NCI-H524 treated with DMSO at 0.1 percent for 48 hours (cell line): ENCODE measurements around the gene MLLT3.
A peak's percentile ranks its signal among the peaks of the same experiment; 100 is the strongest.

Source experiments
- DNase-seq: peaks from one replicate; lab custom pipeline; 2025; lab: John Stamatoyannopoulos, UW

The MLLT3 gene

DNA sequence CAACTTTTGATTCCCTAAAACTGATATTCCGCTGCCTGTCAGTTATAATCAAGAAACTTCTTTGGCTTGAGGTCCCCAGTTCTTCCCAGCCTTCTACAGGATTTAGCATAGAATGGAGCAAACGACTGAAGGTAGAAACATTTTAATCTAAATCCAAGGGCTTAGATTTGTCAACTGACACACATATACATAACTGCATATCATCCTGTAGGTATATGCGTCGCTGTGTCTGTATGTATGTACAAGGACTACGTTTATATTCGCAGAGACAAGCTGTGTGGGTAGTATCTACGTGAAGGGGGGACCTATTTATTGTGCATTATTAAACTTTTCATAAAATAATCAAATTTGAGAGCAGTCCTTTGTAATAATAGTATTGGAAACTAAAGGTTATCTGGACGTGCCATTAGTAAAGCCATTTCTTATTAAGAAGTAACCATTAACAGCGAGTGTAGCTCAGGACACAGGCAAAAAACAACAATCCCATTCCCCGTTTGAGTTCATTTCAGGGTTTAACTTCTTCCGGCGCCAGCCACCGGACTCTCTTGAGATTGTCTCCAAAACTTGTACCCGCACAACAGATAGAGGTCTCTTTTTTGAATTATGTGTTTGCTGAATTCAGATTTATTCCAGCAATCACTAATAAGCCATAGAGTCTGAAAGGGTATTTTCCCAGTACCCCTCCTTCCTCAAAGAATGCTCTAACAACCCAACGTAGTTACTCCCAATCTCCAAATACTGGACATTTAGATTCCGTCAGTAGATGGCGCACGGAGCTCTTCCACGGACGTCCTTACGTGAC is 2.1 kb upstream of the MLLT3 start:
- no peak for DNase-seq

DNA sequence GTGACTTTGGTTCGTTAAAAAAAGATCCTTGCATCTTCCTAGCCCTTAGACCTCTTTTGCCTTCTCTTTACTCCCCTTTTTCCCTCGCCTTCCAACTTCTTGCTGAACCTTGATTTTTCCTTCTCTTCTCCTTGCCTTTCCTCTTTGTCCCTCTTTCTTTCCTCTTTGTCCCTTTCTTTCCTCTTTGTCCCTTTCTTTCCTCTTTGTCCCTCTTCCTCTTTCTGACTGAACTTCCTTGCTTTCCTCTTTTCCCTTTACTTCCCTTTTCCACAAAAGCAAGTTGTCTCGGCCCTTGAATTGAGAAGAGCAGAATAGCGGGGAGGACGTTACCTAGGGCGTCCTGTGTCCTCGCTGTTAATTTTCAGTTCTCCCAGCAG is 1.4 kb upstream of the MLLT3 start:
- DNase-seq, result no peak

DNA sequence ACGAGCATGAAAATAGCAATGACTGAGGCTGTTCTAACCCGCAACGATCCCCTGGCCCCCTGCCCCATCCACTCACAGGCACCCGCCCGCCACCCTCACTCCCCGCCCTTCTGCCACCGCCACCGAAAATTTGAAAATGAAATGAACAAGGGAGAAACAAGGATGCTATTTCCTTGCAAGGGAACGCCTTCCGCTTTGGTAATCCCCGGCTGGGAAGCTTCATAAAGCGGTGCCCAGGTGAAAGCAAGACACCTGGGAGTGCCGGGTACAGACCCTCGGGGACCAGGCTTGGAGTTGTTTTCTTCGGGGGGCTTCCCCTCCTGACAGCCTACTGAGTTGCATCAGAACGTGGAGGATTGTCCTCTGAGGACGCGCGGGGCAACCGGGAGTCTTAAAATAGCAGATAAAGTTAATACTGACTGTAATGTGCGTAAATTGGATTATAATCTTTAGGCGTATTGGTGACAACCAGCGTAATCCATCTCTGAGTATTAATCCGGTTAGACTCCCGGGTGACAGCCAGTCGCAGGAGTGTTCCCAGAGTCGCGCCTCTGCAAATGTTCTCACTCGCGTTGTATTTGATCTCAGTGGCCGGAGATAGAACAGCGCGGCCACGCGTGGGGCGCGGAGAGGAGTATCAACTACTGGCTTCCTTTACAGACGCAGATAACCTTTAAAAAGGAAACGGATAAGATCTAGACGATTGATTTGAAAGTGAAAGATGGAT is 885 bp upstream of the MLLT3 start:
- peak; percentile 36 for DNase-seq

DNA sequence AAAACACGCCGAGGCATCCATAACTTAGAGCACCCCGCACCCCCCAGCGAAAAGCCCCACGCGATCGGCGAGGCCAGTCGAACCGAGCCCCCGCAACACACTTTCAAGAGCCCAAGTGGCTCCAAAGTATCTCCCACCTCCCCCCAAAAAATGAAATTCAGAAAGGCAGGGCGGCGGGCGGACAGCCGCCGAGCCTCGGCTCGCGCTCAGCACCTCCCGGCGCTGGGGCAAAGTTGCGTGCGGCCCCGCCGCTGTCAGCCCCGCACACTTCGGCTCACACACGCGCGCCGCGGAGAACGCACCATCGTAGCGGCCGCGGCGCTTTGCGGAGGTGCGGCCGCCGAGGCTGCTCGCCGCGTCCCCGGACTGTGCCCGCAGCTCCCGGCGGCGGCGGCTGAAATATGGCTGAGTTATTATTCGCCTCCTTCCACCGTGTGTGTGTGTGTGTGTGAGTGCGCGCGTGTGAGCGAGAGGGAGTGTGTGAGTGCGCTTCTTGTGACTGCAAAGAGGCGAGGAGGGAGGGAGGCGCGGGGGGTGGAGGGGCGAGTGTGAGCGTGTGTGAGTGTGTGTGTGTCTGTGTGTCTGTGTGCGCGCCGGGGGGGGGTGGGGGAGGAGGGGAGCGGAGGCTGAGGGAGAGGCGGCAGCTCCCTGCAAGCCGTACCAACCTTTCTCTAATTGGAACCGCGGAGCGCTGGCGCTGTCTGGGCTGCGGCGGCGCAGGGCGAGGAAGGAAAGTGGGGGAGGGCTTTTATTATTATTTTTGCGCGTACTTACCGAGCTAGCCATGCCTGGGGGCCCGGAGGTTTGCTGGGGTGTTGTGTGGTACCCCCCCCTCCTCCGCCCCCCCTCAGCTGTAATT is 599 bp downstream of the MLLT3 start:
- DNase-seq, result no peak

DNA sequence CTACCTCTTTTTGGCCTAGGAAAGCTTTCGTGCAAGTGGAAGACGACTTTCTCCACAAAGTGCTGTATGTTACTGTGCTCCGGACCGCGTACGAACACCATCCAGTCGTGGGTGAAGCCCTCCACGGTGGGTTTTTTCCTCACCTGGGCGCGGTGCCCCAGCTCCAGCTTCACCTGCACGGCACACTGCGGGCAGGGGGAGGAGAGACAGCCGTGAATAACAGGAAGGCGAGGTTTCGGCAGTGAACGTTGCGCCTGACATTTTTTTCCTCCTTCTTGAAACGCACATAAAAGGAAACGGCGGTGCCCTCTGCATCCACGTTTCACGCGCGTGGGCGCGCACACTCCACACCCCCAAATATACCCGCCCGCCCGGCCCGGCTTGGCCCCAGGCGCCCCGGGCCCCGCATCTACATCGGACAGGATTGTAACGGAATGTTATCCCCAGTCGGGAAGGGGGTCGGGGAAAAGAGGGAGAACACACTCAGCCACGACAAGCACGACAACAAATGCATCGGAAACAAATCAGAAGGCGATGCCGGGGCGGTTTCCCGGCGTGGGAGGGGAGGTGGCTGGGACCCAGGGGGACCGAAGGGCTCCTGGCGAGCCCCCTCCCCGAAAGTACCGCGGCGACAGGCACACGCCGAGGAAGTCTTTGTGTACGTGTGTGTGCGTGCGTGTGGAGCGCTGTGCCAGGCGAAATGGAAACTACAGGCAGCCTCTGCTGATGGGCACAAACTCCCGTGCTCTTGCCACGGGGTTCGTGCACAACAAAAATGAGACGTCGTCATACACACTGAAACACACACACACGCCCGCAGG is 1.4 kb downstream of the MLLT3 start:
- DNase-seq, result no peak

DNA sequence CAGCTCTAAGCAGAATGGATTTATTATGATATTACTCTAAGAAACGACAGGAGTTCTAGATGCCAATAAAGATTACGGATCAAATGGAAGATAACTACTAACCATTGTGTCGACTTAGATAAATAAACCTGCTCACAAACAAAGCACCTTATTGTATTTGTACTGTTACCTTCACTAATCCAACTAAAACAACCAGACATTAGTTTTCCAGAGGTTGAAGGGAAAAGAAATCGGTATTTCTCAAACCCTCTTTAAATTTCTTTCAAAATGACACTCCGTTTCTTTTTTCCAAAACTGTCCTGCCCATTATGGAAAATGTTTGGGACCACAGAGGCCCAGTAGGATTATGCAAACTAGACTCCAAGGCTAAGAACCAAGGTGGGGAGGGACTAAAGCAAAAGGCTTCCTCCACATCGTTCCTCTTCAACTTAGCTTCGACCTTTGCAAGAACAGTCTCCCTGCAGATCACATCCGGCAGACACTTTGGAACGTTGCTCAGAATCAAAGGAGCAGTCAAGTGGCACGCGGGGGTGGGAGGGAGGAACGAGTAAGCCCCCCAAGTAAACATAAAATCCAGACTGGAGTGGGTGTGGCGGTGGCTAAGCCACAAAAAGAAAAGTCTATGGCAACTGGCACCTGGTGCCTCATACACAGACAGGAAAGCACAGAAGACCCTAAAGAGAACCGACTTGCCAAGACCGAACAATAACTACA is 2.7 kb downstream of the MLLT3 start:
- no peak for DNase-seq

DNA sequence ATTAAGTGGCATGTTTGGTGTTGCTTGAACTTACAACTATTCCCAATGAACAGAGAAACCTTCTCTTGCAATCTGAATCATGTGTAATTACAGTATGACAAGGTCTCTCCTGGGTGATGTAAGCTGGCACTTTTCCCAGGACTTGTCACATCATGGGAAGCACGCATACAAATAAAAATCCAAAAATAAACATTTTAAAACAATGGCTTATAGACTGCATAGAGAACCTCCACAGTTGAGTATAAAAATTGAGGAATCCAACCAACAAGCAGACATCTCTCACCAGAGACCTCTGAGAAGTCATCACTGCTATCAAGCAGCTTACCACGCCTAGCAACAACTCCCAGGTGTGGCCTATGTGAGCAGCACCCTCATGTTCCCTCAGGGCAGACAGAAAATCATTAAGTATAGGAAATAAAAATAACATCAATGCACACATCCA is 3.9 kb downstream of the MLLT3 start:
- no peak for DNase-seq

DNA sequence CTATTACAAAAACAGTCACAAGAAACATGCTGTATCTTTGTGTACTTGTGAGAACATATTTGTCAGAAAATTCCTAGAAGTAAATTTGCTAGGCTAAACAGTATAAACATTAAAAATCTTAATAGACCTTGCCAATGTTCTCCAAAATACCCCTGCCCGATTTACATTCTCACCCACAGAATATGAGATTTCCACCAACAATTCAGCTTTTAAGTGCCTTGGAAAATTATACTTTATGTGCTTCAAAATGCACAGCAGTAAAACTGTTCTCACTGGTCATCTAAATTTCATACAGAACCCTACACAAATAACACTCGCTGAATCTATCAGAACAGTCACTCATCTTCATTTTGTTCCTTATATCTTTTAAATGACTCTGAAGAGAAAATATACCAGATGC is 5.5 kb downstream of the MLLT3 start:
- no peak for DNase-seq

DNA sequence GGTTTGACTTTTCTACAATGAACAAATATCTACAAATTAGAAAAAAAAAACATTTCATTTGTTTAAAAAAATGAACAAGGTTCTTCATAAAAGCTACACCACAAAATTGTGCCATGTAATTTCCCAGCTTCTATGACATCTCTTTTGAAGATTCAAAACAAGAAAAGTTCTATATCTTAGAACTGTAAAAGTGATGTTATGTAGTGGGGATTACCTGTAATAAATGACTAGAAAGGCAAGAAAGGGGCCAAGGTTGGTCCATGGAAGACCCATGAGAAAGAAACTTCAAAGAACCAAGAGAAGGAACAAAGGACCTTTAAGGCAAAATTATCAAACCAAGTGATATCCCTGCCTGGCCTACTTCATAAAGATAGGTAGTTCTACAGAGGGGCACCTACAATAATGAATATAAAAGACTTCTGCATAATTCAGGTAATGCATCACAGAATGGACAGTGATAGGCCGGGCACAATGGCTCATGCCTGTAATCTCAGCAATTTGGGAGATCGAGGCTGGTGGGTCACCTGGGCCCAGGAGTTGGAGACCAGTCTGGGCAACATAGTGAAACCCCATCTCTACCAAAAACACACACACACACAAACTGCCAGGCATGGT is 7.6 kb downstream of the MLLT3 start:
- DNase-seq, result no peak

DNA sequence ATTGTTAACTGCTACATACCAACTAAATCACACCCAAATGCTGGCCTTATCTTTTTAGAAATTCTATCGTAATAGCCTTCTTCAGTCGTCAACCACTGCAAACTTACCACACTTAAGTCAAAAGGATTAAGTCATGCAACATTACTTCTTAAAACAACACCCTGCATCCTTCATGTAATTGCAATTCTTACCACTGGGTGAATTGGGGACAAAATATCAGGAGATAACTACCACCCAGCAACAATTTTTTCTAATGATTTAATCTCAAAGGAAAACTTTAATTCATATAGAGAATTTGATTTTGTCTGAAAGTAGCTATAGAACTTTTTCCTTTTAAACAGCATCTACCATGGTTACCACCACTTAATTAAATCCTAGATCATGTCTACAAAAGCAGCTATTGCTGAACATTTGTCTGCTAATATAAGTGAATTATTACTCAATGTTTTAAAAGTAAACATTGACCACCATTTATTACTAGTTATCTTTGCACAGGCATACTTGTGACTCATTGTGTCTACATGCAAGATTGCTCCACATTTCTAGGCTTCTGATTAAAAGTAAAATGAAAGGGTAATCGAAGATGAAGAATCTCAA is 10.5 kb downstream of the MLLT3 start:
- no peak for DNase-seq

DNA sequence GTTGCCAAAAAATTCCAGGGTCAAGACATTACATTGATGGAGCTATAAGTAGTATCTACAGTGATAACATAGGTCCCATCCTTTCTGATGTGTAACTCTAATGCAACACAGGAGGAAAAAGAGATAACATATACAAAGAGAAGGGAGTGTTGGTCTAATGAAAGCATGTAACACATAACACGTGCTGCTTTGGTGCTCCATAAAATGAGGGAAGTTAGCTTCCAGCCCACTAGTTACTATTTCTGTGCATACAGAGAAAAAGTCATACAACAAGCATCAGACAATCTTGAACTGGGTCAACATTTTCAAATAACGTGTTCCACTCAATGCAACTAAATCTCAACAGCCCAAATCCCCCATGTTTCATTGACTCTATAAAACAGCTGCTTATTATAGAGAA is 11.7 kb downstream of the MLLT3 start:
- no peak for DNase-seq

DNA sequence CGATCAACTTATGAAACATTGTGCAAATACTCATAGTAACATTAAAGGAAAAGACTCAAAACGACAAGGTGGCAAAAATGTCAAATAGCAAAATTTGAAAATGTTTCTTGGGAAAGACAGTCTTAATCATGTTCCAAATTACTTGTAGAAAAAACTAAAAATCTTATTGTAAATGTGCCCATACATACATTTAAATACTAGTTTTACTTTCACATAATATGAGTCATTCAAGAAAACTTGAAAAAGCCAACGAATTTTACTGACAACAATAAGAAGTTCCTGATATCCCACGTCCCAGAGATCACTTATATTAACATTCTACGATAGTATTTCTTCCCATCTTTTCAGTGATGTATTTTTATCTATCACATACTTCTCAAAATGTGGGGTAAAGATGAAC is 13.7 kb downstream of the MLLT3 start:
- no peak for DNase-seq

DNA sequence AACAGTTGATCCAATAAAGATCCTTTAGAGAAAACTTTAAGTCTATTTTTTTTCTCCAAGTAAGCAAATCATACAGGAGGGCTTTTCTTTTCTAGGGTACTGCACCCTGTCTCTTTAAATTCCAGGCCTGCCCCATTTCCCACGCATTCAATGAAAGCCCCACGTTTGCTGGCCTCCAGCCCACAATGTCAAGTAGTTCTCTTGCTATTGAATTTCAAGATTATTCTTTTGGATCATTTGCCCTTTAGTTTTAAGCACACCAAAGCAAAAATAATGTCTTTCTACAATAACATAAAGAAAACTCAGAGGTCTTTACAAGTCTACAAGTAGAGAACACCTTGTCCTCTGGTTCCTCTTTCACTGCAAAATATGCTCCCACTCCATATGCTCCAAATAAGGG is 15.6 kb downstream of the MLLT3 start:
- no peak for DNase-seq

DNA sequence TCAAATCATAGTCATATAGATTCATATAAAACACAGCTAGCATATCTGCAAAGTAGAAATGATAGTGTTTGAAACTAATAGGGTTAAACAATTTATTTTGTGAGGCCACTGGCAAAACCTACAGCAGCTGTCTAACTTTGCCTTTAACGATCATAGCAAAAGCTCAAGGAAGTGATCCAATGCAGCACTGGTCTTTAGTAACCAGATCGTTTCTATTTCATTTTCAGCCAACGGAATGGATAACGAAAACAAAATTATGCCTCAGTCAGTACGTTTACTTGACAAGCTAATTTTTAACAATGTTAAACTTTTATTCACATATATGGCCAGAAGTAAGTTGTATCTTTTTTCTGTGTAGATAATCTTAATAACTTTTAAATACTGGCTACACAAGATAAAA is 17.7 kb downstream of the MLLT3 start:
- no peak for DNase-seq

DNA sequence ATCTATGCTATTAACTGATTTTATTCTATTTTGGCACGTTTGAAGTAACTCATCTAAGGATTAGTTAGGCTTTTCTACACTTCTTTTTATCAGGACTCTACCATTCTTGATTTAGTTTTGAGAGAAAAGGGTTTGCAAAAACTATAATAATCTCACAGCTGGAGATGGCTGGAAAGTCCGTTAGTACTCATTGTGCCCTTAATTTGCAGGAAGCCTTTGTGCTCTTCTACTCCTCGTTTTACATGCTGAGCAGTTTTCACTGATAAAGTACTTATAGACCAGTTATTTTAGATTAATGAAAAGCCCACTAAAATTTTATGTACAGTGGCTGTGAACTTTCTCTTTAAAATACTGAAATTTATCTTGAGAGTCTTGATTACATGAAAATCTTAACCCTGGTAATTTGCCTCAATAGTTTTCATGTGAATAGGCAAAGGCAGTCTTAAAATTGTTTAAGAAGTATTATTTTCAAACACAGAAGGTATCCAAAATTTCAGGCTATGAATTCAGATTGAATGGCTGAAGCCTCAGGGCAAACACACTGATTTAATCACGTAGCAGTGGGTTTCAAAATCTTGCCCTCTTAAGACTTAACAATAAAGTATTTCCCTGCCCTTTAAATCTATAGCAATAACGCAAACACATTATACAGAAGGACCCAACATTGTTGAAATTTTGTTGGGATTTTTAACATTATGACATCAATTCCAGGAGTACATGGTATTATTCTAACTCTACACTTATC is 18.6 kb downstream of the MLLT3 start:
- no peak for DNase-seq

DNA sequence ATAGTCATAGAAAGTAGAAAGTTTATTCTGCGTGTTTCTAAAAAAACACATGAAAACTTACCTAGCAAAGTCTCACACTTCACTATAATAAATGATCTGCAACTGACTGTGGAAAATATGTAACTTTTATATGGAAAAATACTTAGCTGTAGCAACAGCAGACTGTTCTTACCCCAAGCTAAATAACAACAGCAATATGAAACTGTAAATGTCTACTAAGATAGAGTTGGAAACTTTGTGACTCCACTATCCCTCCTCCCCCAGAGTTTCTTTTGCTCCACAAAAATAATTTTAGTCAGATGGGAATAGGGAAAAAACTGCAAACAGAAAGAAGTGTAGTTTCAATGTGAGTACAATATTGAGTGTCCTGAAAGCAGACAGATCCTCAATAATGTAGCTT is 21.0 kb downstream of the MLLT3 start:
- DNase-seq, result no peak

DNA sequence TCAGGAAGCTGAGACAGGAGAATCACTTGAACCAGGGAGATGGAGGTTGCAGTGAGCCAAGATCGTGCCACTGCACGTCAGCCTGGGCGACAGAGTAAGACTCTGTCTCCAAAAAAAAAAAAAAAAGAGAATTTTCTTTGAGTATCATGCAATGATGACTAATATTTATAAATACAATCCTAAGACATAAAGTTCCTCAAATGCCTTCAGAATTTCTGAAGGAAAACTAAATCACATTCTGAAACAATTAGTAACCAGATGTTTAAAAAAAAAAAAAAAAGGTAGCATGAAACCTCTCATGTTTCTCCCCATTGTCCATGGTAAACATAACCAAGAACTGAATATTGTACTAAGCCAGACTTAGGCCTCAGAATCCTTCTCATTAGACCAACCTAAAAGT is 23.1 kb downstream of the MLLT3 start:
- no peak for DNase-seq

DNA sequence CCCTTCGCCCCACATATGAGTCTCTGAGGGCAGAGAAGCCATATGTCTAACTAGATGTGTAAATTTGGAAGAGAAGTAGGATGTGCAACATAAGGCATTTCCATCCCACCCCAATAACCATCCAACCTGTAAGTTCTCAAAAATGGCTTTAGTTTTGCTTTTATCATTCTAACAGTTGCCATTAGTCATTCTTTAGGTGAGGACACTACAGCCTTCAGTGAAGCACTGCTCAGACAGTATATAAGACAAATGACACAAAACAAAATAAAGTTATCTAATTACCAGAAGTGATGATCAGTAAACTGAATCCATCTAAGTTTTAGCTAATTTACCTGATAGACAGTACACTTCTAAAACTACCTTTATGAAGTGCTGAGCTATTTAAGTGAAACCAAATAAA is 23.9 kb downstream of the MLLT3 start:
- DNase-seq, result no peak

DNA sequence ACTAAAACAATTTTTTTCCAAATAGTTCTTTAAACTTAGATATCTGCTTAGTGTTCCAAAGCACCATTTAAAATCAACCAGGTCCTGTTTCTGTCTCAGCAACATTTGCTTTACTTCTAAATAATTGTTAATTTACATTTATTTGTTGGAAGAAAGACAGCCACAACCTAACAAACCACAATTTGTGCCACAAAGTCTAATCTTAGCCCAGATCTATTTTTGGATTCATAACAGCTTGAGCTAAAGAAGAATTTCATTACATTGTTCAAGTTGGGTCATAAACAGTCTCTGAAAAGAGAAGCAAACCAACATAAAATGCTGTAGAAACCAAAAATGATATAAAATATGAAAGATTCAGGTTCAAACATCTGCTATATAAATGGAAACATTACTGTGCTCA is 24.4 kb downstream of the MLLT3 start:
- no peak for DNase-seq

DNA sequence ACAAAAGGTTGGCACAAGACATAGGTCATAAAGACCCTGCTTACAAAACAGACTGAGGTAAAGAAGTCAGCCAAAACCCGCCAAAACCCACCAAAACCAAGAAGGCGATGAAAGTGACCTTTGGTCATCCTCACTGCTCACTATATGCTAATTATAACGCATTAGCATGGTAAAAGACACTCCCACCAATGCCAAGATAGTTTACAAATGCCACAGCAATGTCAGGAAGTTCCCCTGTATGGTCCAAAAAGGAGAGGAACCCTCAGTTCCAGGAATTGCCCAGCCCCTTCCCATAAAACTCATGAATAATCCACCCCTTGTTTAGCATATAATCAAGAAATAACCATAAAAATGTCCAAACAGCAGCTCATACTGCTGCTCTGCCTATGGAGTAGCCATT is 27.7 kb downstream of the MLLT3 start:
- no peak for DNase-seq
